ENCODE measurements around the gene SPTBN5. TPM values are rescaled to one million over a fixed set of nuclear protein-coding genes. Genes with fewer than 3 reads are reported as not detected.

SPTBN5 gene
- total and polyA plus RNA-seq, 2 experiments from 2014 or later = 0.57 to 1.1 TPM

DNA sequence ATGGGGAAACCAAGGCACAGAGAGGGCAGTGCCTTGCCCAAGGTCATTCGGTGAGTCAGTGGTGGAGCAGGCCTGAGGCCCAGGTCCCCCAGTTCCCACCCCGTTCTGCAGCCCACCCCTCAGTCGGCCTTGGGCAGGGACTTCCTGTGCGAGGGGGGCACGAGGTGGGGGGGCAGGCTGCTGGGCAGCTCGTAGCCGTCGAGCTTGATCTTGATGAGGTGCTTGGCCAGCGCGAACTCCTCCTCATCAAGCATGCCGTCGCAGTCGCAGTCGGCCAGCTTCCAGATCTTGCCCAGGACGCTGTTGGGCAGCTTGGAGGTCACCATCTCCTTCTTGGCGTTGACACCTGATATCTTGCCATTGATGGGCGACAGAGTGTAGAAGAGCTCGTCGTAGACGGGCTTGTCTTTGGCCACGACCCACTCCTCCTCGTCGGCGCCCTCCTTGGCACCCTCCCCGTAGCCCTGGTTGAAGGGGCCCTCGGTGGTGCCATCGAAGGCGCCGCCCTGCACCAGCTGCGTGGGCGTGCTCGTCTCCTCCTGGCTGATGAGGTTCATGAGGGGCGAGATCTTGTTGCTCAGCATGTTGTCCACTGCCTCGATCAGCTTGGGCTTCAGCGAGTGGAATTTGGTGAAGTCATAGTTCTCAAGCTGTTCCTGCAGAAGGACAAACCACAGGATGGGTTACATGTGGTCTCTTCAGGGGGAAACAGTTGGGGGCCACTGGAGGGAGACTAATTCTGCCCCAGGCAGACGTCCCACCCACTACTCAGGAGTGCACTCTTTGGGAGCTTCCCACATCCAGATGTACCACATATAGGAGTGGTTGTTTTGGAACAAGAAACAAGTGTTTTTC, 6.9 kb upstream of the SPTBN5 start (continued):
- TF ChIP-seq, protein P1, sequence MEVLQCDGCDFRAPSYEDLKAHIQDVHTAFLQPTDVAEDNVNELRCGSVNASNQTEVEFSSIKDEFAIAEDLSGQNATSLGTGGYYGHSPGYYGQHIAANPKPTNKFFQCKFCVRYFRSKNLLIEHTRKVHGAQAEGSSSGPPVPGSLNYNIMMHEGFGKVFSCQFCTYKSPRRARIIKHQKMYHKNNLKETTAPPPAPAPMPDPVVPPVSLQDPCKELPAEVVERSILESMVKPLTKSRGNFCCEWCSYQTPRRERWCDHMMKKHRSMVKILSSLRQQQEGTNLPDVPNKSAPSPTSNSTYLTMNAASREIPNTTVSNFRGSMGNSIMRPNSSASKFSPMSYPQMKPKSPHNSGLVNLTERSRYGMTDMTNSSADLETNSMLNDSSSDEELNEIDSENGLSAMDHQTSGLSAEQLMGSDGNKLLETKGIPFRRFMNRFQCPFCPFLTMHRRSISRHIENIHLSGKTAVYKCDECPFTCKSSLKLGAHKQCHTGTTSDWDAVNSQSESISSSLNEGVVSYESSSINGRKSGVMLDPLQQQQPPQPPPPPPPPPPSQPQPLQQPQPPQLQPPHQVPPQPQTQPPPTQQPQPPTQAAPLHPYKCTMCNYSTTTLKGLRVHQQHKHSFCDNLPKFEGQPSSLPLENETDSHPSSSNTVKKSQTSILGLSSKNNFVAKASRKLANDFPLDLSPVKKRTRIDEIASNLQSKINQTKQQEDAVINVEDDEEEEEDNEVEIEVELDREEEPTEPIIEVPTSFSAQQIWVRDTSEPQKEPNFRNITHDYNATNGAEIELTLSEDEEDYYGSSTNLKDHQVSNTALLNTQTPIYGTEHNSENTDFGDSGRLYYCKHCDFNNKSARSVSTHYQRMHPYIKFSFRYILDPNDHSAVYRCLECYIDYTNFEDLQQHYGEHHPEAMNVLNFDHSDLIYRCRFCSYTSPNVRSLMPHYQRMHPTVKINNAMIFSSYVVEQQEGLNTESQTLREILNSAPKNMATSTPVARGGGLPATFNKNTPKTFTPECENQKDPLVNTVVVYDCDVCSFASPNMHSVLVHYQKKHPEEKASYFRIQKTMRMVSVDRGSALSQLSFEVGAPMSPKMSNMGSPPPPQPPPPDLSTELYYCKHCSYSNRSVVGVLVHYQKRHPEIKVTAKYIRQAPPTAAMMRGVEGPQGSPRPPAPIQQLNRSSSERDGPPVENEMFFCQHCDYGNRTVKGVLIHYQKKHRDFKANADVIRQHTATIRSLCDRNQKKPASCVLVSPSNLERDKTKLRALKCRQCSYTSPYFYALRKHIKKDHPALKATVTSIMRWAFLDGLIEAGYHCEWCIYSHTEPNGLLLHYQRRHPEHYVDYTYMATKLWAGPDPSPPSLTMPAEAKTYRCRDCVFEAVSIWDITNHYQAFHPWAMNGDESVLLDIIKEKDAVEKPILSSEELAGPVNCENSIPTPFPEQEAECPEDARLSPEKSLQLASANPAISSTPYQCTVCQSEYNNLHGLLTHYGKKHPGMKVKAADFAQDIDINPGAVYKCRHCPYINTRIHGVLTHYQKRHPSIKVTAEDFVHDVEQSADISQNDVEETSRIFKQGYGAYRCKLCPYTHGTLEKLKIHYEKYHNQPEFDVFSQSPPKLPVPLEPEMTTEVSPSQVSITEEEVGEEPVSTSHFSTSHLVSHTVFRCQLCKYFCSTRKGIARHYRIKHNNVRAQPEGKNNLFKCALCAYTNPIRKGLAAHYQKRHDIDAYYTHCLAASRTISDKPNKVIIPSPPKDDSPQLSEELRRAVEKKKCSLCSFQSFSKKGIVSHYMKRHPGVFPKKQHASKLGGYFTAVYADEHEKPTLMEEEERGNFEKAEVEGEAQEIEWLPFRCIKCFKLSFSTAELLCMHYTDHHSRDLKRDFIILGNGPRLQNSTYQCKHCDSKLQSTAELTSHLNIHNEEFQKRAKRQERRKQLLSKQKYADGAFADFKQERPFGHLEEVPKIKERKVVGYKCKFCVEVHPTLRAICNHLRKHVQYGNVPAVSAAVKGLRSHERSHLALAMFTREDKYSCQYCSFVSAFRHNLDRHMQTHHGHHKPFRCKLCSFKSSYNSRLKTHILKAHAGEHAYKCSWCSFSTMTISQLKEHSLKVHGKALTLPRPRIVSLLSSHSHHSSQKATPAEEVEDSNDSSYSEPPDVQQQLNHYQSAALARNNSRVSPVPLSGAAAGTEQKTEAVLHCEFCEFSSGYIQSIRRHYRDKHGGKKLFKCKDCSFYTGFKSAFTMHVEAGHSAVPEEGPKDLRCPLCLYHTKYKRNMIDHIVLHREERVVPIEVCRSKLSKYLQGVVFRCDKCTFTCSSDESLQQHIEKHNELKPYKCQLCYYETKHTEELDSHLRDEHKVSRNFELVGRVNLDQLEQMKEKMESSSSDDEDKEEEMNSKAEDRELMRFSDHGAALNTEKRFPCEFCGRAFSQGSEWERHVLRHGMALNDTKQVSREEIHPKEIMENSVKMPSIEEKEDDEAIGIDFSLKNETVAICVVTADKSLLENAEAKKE (CRISPR knock-in tag; IDR thresholded peaks at IDR 0.05) = no peak
- no peak for TF ChIP-seq ZNF114 (CRISPR knock-in tag; IDR thresholded peaks at IDR 0.05)
- no peak for TF ChIP-seq STAT1 (IDR thresholded peaks at IDR 0.05; ENCODE audit: unreplicated experiment)
- no peak for TF ChIP-seq EZH2 (IDR thresholded peaks at IDR 0.05; ENCODE audit: low read depth, unreplicated experiment)
- no peak for TF ChIP-seq EZH2phosphoT487 (IDR thresholded peaks at IDR 0.05; ENCODE audit: unreplicated experiment)

DNA sequence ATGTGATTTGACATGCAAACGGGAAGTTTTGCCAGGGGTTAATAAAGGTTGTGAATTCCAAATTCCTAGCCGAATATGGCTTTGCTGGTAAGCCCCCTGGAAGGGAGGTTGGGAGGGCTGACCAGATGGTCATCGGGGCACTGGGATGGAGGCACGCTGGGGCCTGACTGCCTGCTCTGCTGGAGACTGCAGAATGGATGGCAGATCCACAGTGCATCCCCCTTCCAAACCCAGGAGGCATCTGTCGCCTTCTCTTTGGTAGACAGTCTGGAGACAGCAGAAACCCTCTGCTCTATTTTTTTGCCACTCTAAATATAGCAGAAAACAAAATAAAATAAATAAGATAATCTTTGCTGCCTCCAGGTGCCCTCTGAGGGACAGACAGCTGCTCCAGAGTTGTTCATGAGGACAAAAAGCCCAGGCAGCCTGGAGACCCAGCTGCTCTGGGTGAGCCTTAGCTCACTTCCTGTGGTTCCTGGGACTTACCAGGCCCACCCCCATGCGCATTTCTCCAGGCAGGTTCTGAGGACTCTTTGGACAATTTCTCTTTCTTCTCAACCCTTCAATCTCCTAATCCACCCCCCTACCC, 6.1 kb upstream of the SPTBN5 start:
- Mint-ChIP-seq H3K27ac (no peak overlapping the region), H3K4me3 (no peak overlapping the region), H3K27me3 (ENCODE audit: insufficient read depth, low read depth, poor library complexity) (peaks cover 10% of the 10 kb centered on the region), H3K4me1 (peaks cover 3% of the 10 kb centered on the region; the same call in 2 of the 3 replicates), H3K36me3 (ENCODE audit: low read depth) (peaks cover 32% of the 10 kb centered on the region), H3K9me3 (no peaks in the 10 kb centered on the region)
- DNase-seq (ENCODE audit: low spot score) (no peak), ATAC-seq (no peak)
- Histone ChIP-seq H3K4me3 (no peak overlapping the region), H3K27ac (ENCODE audit: low read depth) (no peak overlapping the region), H2AFZ (no peak overlapping the region), H3F3A (replicated peaks; ENCODE audit: low read depth) (peaks cover 3% of the 10 kb centered on the region; the same call in 1 of the 2 replicates), H3K4me2 (no peak overlapping the region), H3K4me1 (ENCODE audit: insufficient read depth) (no peaks in the 10 kb centered on the region), H4K20me1 (replicated peaks; ENCODE audit: insufficient read depth) (peaks cover 8% of the 10 kb centered on the region; the same call in 1 of the 2 replicates), H3K79me2 (replicated peaks; ENCODE audit: insufficient read depth) (0 out of 2 replicates have a peak, but pooled peaks cover 3% of the 10 kb centered on the region), H3K27me3 (ENCODE audit: insufficient read depth) (no peaks in the 10 kb centered on the region), H3K36me3 (ENCODE audit: insufficient read depth) (peaks cover 3% of the 10 kb centered on the region; the same call in 1 of the 2 replicates), H3K9me2 (ENCODE audit: insufficient read depth) (no peaks in the 10 kb centered on the region)
- TF ChIP-seq EZH2 (IDR thresholded peaks at IDR 0.05; ENCODE audit: low read depth, unreplicated experiment) (no peak), JUNB (IDR thresholded peaks at IDR 0.05; ENCODE audit: unreplicated experiment) (no peak), POLR2AphosphoS5 (IDR thresholded peaks at IDR 0.05; ENCODE audit: low read depth) (no peak), EZH2phosphoT487 (IDR thresholded peaks at IDR 0.05; ENCODE audit: unreplicated experiment) (no peak)
- TF ChIP-seq, protein P2, sequence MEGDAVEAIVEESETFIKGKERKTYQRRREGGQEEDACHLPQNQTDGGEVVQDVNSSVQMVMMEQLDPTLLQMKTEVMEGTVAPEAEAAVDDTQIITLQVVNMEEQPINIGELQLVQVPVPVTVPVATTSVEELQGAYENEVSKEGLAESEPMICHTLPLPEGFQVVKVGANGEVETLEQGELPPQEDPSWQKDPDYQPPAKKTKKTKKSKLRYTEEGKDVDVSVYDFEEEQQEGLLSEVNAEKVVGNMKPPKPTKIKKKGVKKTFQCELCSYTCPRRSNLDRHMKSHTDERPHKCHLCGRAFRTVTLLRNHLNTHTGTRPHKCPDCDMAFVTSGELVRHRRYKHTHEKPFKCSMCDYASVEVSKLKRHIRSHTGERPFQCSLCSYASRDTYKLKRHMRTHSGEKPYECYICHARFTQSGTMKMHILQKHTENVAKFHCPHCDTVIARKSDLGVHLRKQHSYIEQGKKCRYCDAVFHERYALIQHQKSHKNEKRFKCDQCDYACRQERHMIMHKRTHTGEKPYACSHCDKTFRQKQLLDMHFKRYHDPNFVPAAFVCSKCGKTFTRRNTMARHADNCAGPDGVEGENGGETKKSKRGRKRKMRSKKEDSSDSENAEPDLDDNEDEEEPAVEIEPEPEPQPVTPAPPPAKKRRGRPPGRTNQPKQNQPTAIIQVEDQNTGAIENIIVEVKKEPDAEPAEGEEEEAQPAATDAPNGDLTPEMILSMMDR (conservative IDR thresholded peaks at IDR 0.05; ENCODE audit: low read depth in 2 of 2) = no peak
- TF ChIP-seq, protein P3, sequence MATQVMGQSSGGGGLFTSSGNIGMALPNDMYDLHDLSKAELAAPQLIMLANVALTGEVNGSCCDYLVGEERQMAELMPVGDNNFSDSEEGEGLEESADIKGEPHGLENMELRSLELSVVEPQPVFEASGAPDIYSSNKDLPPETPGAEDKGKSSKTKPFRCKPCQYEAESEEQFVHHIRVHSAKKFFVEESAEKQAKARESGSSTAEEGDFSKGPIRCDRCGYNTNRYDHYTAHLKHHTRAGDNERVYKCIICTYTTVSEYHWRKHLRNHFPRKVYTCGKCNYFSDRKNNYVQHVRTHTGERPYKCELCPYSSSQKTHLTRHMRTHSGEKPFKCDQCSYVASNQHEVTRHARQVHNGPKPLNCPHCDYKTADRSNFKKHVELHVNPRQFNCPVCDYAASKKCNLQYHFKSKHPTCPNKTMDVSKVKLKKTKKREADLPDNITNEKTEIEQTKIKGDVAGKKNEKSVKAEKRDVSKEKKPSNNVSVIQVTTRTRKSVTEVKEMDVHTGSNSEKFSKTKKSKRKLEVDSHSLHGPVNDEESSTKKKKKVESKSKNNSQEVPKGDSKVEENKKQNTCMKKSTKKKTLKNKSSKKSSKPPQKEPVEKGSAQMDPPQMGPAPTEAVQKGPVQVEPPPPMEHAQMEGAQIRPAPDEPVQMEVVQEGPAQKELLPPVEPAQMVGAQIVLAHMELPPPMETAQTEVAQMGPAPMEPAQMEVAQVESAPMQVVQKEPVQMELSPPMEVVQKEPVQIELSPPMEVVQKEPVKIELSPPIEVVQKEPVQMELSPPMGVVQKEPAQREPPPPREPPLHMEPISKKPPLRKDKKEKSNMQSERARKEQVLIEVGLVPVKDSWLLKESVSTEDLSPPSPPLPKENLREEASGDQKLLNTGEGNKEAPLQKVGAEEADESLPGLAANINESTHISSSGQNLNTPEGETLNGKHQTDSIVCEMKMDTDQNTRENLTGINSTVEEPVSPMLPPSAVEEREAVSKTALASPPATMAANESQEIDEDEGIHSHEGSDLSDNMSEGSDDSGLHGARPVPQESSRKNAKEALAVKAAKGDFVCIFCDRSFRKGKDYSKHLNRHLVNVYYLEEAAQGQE (IDR thresholded peaks at IDR 0.05; ENCODE audit: unreplicated experiment) = no peak
- TF ChIP-seq, protein P4, sequence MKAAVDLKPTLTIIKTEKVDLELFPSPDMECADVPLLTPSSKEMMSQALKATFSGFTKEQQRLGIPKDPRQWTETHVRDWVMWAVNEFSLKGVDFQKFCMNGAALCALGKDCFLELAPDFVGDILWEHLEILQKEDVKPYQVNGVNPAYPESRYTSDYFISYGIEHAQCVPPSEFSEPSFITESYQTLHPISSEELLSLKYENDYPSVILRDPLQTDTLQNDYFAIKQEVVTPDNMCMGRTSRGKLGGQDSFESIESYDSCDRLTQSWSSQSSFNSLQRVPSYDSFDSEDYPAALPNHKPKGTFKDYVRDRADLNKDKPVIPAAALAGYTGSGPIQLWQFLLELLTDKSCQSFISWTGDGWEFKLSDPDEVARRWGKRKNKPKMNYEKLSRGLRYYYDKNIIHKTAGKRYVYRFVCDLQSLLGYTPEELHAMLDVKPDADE (IDR thresholded peaks at IDR 0.05) = no peak
